ENCODE results near the gene OTUB1. TPM values are rescaled to one million over a fixed set of nuclear protein-coding genes. Genes with fewer than 3 reads are reported as not detected.
A peak's percentile ranks its signal among the peaks of the same experiment; 100 is the strongest.

Gene OTUB1
- total and polyA plus RNA-seq, 9 of the 15 experiments (the other 6 are each of a cell fraction or from before 2014, with no cell fraction given) = 29.5 to 134 (median 66.1) TPM

GRCh38 chr11:63938479-63939396 lies 47.5 kb upstream of the OTUB1 start, which contains the start of gene NAA40 (continued):
- TF ChIP-seq, protein P1, sequence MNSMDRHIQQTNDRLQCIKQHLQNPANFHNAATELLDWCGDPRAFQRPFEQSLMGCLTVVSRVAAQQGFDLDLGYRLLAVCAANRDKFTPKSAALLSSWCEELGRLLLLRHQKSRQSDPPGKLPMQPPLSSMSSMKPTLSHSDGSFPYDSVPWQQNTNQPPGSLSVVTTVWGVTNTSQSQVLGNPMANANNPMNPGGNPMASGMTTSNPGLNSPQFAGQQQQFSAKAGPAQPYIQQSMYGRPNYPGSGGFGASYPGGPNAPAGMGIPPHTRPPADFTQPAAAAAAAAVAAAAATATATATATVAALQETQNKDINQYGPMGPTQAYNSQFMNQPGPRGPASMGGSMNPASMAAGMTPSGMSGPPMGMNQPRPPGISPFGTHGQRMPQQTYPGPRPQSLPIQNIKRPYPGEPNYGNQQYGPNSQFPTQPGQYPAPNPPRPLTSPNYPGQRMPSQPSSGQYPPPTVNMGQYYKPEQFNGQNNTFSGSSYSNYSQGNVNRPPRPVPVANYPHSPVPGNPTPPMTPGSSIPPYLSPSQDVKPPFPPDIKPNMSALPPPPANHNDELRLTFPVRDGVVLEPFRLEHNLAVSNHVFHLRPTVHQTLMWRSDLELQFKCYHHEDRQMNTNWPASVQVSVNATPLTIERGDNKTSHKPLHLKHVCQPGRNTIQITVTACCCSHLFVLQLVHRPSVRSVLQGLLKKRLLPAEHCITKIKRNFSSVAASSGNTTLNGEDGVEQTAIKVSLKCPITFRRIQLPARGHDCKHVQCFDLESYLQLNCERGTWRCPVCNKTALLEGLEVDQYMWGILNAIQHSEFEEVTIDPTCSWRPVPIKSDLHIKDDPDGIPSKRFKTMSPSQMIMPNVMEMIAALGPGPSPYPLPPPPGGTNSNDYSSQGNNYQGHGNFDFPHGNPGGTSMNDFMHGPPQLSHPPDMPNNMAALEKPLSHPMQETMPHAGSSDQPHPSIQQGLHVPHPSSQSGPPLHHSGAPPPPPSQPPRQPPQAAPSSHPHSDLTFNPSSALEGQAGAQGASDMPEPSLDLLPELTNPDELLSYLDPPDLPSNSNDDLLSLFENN (IDR thresholded peaks at IDR 0.05; ENCODE audit: low read depth in 2 of 2, low read length in 2 of 2) = 0 out of 4 replicates have a peak, but pooled peaks of 1 of the 2 experiments have one; percentile 9
- TF ChIP-seq ZNF224 (CRISPR knock-in tag; IDR thresholded peaks at IDR 0.05) (peak; percentile 39; the same call in 1 of the 2 replicates), SMAD2 (IDR thresholded peaks at IDR 0.05; ENCODE audit: low read depth, low read length) (no peak), NR2C2 (CRISPR knock-in tag; IDR thresholded peaks at IDR 0.05) (peak; percentile 45; the same call in 1 of the 2 replicates), NR2C2 (tag; IDR thresholded peaks at IDR 0.05) (peak; percentile 95), ZBTB17 (CRISPR knock-in tag; IDR thresholded peaks at IDR 0.05) (0 out of 2 replicates have a peak, but pooled peaks have one; percentile 57), ZFX (CRISPR knock-in tag; IDR thresholded peaks at IDR 0.05) (peak; percentile 89), NFE2 (IDR thresholded peaks at IDR 0.05; ENCODE audit: low read depth) (no peak), MCM7 (IDR thresholded peaks at IDR 0.05) (no peak), ZNF175 (CRISPR knock-in tag; IDR thresholded peaks at IDR 0.05; ENCODE audit: low read depth) (no peak), SMAD4 (CRISPR knock-in tag; conservative IDR thresholded peaks at IDR 0.05) (peak; percentile 59; the same call in 1 of the 2 replicates), BRCA1 (IDR thresholded peaks at IDR 0.05) (no peak), BRCA1 (CRISPR knock-in tag; IDR thresholded peaks at IDR 0.05) (no peak), U2AF1 (optimal IDR thresholded peaks at IDR 0.05; ENCODE audit: low read depth, low read length) (no peak), FOXJ3 (CRISPR knock-in tag; IDR thresholded peaks at IDR 0.05) (no peak), ZNF511 (CRISPR knock-in tag; IDR thresholded peaks at IDR 0.05) (no peak; the same call in 1 of the 2 replicates), MAZ (CRISPR knock-in tag; conservative IDR thresholded peaks at IDR 0.05 in 1 of 2, IDR thresholded peaks at IDR 0.05 in 1 of 2) (peak; percentile 91 to 96), SMARCA5 (IDR thresholded peaks at IDR 0.05) (no peak), MEIS2 (IDR thresholded peaks at IDR 0.05; ENCODE audit: partially characterized antibody) (peak; percentile 43), CBFA2T3 (IDR thresholded peaks at IDR 0.05) (no peak), GABPB2 (CRISPR knock-in tag; conservative IDR thresholded peaks at IDR 0.05) (no peak), PPARD (CRISPR knock-in tag; IDR thresholded peaks at IDR 0.05) (no peak)
- TF ChIP-seq, protein P2, sequence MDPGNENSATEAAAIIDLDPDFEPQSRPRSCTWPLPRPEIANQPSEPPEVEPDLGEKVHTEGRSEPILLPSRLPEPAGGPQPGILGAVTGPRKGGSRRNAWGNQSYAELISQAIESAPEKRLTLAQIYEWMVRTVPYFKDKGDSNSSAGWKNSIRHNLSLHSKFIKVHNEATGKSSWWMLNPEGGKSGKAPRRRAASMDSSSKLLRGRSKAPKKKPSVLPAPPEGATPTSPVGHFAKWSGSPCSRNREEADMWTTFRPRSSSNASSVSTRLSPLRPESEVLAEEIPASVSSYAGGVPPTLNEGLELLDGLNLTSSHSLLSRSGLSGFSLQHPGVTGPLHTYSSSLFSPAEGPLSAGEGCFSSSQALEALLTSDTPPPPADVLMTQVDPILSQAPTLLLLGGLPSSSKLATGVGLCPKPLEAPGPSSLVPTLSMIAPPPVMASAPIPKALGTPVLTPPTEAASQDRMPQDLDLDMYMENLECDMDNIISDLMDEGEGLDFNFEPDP (CRISPR knock-in tag; IDR thresholded peaks at IDR 0.05) = no peak

All from K562 (cell line).